ENCODE measurements around the gene POLR3B. TPM values are rescaled to one million over a fixed set of nuclear protein-coding genes. Genes with fewer than 3 reads are reported as not detected.

POLR3B gene
- total RNA-seq, 2 donors from 2014 or later: 5.9 to 9.6 TPM

GRCh38 chr12:106328735-106329134 is 28.8 kb upstream of the POLR3B start:
- no peak for ATAC-seq (replicated peaks in 1 of 2)
- Mint-ChIP-seq H3K4me1 (ENCODE audit: low read depth) (no peaks in the 10 kb centered on the region), H3K36me3 (ENCODE audit: insufficient read depth in 2 of 2) (peaks cover 10 to 14% of the 10 kb centered on the region in 2 donors), H3K27me3 (ENCODE audit: low read depth) (no peaks in the 10 kb centered on the region), H3K9me3 (no peaks in the 10 kb centered on the region), H3K4me3 (no peak overlapping the region), H3K27ac (no peak overlapping the region)
- no peak for DNase-seq

- no peaks in the 10 kb centered on the region for H3K27me3 Mint-ChIP-seq (ENCODE audit: low read depth)
- no peak for DNase-seq
- no peaks in the 10 kb centered on the region for H3K9me3 Mint-ChIP-seq
- H3K4me3 Mint-ChIP-seq: no peak overlapping the region
- H3K36me3 Mint-ChIP-seq (ENCODE audit: insufficient read depth in 2 of 2): peaks cover 7 to 13% of the 10 kb centered on the region in 2 donors
- no peaks in the 10 kb centered on the region for H3K4me1 Mint-ChIP-seq (ENCODE audit: low read depth)
- no peak for ATAC-seq (replicated peaks in 1 of 2)
- no peak overlapping the region for H3K27ac Mint-ChIP-seq
Measured at GRCh38 chr12:106329231-106329982, 28.1 kb upstream of the POLR3B start.

GRCh38 chr12:106331599-106331998 is 25.9 kb upstream of the POLR3B start:
- Mint-ChIP-seq H3K4me1 (ENCODE audit: low read depth) (no peaks in the 10 kb centered on the region), H3K9me3 (no peaks in the 10 kb centered on the region), H3K27me3 (ENCODE audit: low read depth) (no peaks in the 10 kb centered on the region), H3K36me3 (ENCODE audit: insufficient read depth in 2 of 2) (peaks cover 2 to 7% of the 10 kb centered on the region in 2 donors), H3K4me3 (no peak overlapping the region), H3K27ac (no peak overlapping the region)
- DNase-seq: no peak
- no peak for ATAC-seq (replicated peaks in 1 of 2)

- no peak overlapping the region for H3K4me3 Mint-ChIP-seq
- no peak overlapping the region for H3K27ac Mint-ChIP-seq
- H3K36me3 Mint-ChIP-seq (ENCODE audit: insufficient read depth in 2 of 2): peaks cover 2 to 7% of the 10 kb centered on the region in 2 donors
- DNase-seq (no peak), ATAC-seq (replicated peaks in 1 of 2) (no peak)
- H3K9me3 Mint-ChIP-seq: no peaks in the 10 kb centered on the region
- H3K4me1 Mint-ChIP-seq (ENCODE audit: low read depth): no peaks in the 10 kb centered on the region
- H3K27me3 Mint-ChIP-seq (ENCODE audit: low read depth): no peaks in the 10 kb centered on the region
Measured at GRCh38 chr12:106332536-106332935, 25.0 kb upstream of the POLR3B start.

- no peak overlapping the region for H3K4me3 Mint-ChIP-seq
- H3K36me3 Mint-ChIP-seq (ENCODE audit: insufficient read depth in 2 of 2): peaks cover 2 to 7% of the 10 kb centered on the region in 2 donors
- H3K9me3 Mint-ChIP-seq: no peaks in the 10 kb centered on the region
- ATAC-seq (replicated peaks in 1 of 2) (no peak), DNase-seq (no peak)
- no peaks in the 10 kb centered on the region for H3K27me3 Mint-ChIP-seq (ENCODE audit: low read depth)
- H3K27ac Mint-ChIP-seq: no peak overlapping the region
- no peaks in the 10 kb centered on the region for H3K4me1 Mint-ChIP-seq (ENCODE audit: low read depth)
Measured at GRCh38 chr12:106333010-106333409, 24.5 kb upstream of the POLR3B start.

GRCh38 chr12:106333756-106334155 is 23.8 kb upstream of the POLR3B start:
- DNase-seq: no peak
- H3K4me3 Mint-ChIP-seq: no peak overlapping the region
- no peaks in the 10 kb centered on the region for H3K9me3 Mint-ChIP-seq
- no peak for ATAC-seq (replicated peaks in 1 of 2)
- H3K36me3 Mint-ChIP-seq (ENCODE audit: insufficient read depth in 2 of 2): peaks cover 2 to 4% of the 10 kb centered on the region in 2 donors
- H3K27me3 Mint-ChIP-seq (ENCODE audit: low read depth): no peaks in the 10 kb centered on the region
- H3K4me1 Mint-ChIP-seq (ENCODE audit: low read depth): no peaks in the 10 kb centered on the region
- no peak overlapping the region for H3K27ac Mint-ChIP-seq

GRCh38 chr12:106341086-106341877 is 16.3 kb upstream of the POLR3B start:
- Mint-ChIP-seq H3K9me3 (no peaks in the 10 kb centered on the region), H3K4me1 (ENCODE audit: low read depth) (no peaks in the 10 kb centered on the region), H3K4me3 (no peak overlapping the region), H3K27ac (peak overlapping the region; percentile 12), H3K27me3 (ENCODE audit: low read depth) (no peaks in the 10 kb centered on the region), H3K36me3 (ENCODE audit: insufficient read depth in 2 of 2) (peaks cover 2 to 3% of the 10 kb centered on the region in 2 donors)
- DNase-seq: no peak
- no peak for ATAC-seq (replicated peaks in 1 of 2)

- Mint-ChIP-seq H3K27me3 (ENCODE audit: low read depth) (no peaks in the 10 kb centered on the region), H3K4me1 (ENCODE audit: low read depth) (no peaks in the 10 kb centered on the region), H3K4me3 (no peak overlapping the region), H3K27ac (no peak overlapping the region), H3K36me3 (ENCODE audit: insufficient read depth in 2 of 2) (peaks cover 5% of the 10 kb centered on the region in 2 donors), H3K9me3 (no peaks in the 10 kb centered on the region)
- no peak for ATAC-seq (replicated peaks in 1 of 2)
- no peak for DNase-seq
Measured at GRCh38 chr12:106342397-106343213, 14.9 kb upstream of the POLR3B start.

- Mint-ChIP-seq H3K36me3 (ENCODE audit: insufficient read depth in 2 of 2) (peaks cover 5% of the 10 kb centered on the region in 2 donors), H3K27ac (no peak overlapping the region), H3K4me1 (ENCODE audit: low read depth) (no peaks in the 10 kb centered on the region), H3K9me3 (no peaks in the 10 kb centered on the region), H3K4me3 (no peak overlapping the region), H3K27me3 (ENCODE audit: low read depth) (no peaks in the 10 kb centered on the region)
- DNase-seq: no peak
- no peak for ATAC-seq (replicated peaks in 1 of 2)
Measured at GRCh38 chr12:106343214-106343528, 14.4 kb upstream of the POLR3B start.

GRCh38 chr12:106344131-106344530 is 13.4 kb upstream of the POLR3B start:
- Mint-ChIP-seq H3K36me3 (ENCODE audit: insufficient read depth in 2 of 2) (peaks cover 5% of the 10 kb centered on the region in 2 donors), H3K4me1 (ENCODE audit: low read depth) (no peaks in the 10 kb centered on the region), H3K27ac (no peak overlapping the region), H3K9me3 (no peaks in the 10 kb centered on the region), H3K4me3 (no peak overlapping the region), H3K27me3 (ENCODE audit: low read depth) (no peaks in the 10 kb centered on the region)
- DNase-seq (no peak), ATAC-seq (replicated peaks in 1 of 2) (no peak)

- no peaks in the 10 kb centered on the region for H3K27me3 Mint-ChIP-seq (ENCODE audit: low read depth)
Measured at GRCh38 chr12:106345746-106346145, 11.8 kb upstream of the POLR3B start.

GRCh38 chr12:106348411-106348810 is 9.1 kb upstream of the POLR3B start:
- H3K36me3 Mint-ChIP-seq (ENCODE audit: insufficient read depth in 2 of 2): peaks cover 2 to 5% of the 10 kb centered on the region in 2 donors
- DNase-seq (no peak), ATAC-seq (replicated peaks in 1 of 2) (no peak)
- no peak overlapping the region for H3K4me3 Mint-ChIP-seq
- no peaks in the 10 kb centered on the region for H3K27me3 Mint-ChIP-seq (ENCODE audit: low read depth)
- H3K9me3 Mint-ChIP-seq: no peaks in the 10 kb centered on the region
- H3K27ac Mint-ChIP-seq: no peak overlapping the region
- H3K4me1 Mint-ChIP-seq (ENCODE audit: low read depth): no peaks in the 10 kb centered on the region

More at GRCh38 chr12:106345746-106346145, 11.8 kb upstream of the POLR3B start:
- H3K27ac Mint-ChIP-seq: no peak overlapping the region
- H3K9me3 Mint-ChIP-seq: no peaks in the 10 kb centered on the region
- H3K36me3 Mint-ChIP-seq (ENCODE audit: insufficient read depth in 2 of 2): peaks cover 5% of the 10 kb centered on the region in 2 donors
- H3K4me3 Mint-ChIP-seq: no peak overlapping the region
- H3K4me1 Mint-ChIP-seq (ENCODE audit: low read depth): no peaks in the 10 kb centered on the region
- DNase-seq (no peak), ATAC-seq (replicated peaks in 1 of 2) (no peak)

GRCh38 chr12:106353175-106353574 is 4.4 kb upstream of the POLR3B start:
- H3K4me3 Mint-ChIP-seq: no peak overlapping the region
- ATAC-seq (replicated peaks in 1 of 2): no peak
- H3K27ac Mint-ChIP-seq: no peak overlapping the region
- no peak for DNase-seq
- H3K36me3 Mint-ChIP-seq (ENCODE audit: insufficient read depth in 2 of 2): no peaks in the 10 kb centered on the region
- no peaks in the 10 kb centered on the region for H3K9me3 Mint-ChIP-seq
- no peaks in the 10 kb centered on the region for H3K27me3 Mint-ChIP-seq (ENCODE audit: low read depth)
- H3K4me1 Mint-ChIP-seq (ENCODE audit: low read depth): peaks cover 10% of the 10 kb centered on the region

Data from activated T-cell treated with anti-CD3 and anti-CD28 coated beads, Interleukin-2, amount 50 U/mL, for 72 hours (primary cell).